ENCODE data around the gene UBB.
A peak's percentile ranks its signal among the peaks of the same experiment; 100 is the strongest.

UBB gene

DNA sequence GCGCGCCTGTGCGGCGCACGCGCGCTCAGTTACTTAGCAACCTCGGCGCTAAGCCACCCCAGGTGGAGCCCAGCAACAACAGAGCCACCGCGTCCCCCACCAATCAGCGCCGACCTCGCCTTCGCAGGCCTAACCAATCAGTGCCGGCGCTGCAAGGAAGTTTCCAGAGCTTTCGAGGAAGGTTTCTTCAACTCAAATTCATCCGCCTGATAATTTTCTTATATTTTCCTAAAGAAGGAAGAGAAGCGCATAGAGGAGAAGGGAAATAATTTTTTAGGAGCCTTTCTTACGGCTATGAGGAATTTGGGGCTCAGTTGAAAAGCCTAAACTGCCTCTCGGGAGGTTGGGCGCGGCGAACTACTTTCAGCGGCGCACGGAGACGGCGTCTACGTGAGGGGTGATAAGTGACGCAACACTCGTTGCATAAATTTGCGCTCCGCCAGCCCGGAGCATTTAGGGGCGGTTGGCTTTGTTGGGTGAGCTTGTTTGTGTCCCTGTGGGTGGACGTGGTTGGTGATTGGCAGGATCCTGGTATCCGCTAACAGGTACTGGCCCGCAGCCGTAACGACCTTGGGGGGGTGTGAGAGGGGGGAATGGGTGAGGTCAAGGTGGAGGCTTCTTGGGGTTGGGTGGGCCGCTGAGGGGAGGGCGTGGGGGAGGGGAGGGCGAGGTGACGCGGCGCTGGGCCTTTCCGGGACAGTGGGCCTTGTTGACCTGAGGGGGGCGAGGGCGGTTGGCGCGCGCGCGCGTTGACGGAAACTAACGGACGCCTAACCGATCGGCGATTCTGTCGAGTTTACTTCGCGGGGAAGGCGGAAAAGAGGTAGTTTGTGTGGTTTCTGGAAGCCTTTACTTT is at the start of gene UBB:
Gene UBB (plus strand): TSS at position 452 of the 856 bp plus-strand sequence. CDS start 817 bp downstream, outside the sequence.
- Histone ChIP-seq H2AFZ (ENCODE audit: low read depth, low read length) (peak within 1 kb of the TSS; percentile 99), H3K4me1 (ENCODE audit: insufficient read depth, low read length) (peaks cover 4% of the 10 kb centered on the region), H3K36me3 (ENCODE audit: insufficient read depth, low read length) (peaks cover 20% of the 10 kb centered on the region), H3K9me3 (ENCODE audit: low read length) (peaks cover 14% of the 10 kb centered on the region), H3K4me3 (ENCODE audit: low read length) (peak within 1 kb of the TSS; percentile 82), H3K27me3 (ENCODE audit: insufficient read depth, low read length) (no peaks in the 10 kb centered on the region)

- Histone ChIP-seq H3K4me3 (ENCODE audit: low read length) (no peak overlapping the region), H3K27me3 (ENCODE audit: insufficient read depth, low read length) (no peaks in the 10 kb centered on the region), H3K4me1 (ENCODE audit: insufficient read depth, low read length) (no peaks in the 10 kb centered on the region), H2AFZ (ENCODE audit: low read depth, low read length) (no peak overlapping the region), H3K9me3 (ENCODE audit: low read length) (no peaks in the 10 kb centered on the region), H3K36me3 (ENCODE audit: insufficient read depth, low read length) (peaks cover 8% of the 10 kb centered on the region)
These were observed 42.5 kb upstream of the UBB start for GRCh38 chr17:16338391-16338790.

DNA sequence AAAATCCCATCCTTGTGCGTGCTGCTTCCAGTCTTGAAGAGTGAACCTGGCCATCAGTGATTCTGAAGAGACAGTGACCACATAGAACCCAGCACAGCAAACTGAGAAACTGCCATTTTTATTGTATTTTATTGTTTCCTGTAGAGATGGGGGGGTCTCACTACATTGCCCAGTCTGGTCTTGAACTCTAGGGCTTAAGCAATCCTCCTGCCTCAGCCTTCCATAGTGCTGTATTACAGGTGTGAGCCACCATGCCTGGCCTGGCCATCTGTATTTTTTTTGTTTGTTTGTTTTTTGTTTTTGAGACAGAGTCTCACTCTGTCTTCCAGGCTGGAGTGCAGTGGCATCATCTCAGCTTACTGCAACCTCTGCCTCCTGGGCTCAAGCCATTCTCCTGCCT is 41.5 kb upstream of the UBB start:
- peaks cover 17% of the 10 kb centered on the region for H3K36me3 ChIP-seq (ENCODE audit: insufficient read depth, low read length)
- H3K9me3 ChIP-seq (ENCODE audit: low read length), result no peaks in the 10 kb centered on the region
- H2AFZ ChIP-seq (ENCODE audit: low read depth, low read length), result no peak overlapping the region
- no peaks in the 10 kb centered on the region for H3K4me1 ChIP-seq (ENCODE audit: insufficient read depth, low read length)
- H3K4me3 ChIP-seq (ENCODE audit: low read length), result no peak overlapping the region
- no peaks in the 10 kb centered on the region for H3K27me3 ChIP-seq (ENCODE audit: insufficient read depth, low read length)

DNA sequence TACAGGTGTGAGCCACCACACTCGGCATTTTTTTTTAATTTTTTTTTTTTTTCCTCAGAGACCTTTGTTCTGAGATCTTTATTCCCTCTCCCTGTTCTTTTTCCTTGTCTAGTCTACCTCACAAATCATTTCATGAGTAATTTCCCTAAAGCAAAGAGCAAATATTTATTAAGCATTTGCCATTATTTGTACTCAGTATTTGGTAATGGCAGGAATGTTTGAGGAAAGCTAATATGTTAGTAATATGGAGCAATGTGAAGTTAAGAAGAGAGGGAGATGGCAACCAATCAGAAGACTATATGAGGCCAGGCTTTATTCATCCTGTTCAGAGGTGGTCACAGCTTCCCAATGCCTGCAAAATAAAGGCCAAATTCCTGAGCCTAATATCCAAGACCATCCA is 40.9 kb upstream of the UBB start:
- no peaks in the 10 kb centered on the region for H3K4me1 ChIP-seq (ENCODE audit: insufficient read depth, low read length)
- no peak overlapping the region for H3K4me3 ChIP-seq (ENCODE audit: low read length)
- H3K36me3 ChIP-seq (ENCODE audit: insufficient read depth, low read length), result peaks cover 18% of the 10 kb centered on the region
- H3K9me3 ChIP-seq (ENCODE audit: low read length), result no peaks in the 10 kb centered on the region
- no peaks in the 10 kb centered on the region for H3K27me3 ChIP-seq (ENCODE audit: insufficient read depth, low read length)
- H2AFZ ChIP-seq (ENCODE audit: low read depth, low read length), result no peak overlapping the region

DNA sequence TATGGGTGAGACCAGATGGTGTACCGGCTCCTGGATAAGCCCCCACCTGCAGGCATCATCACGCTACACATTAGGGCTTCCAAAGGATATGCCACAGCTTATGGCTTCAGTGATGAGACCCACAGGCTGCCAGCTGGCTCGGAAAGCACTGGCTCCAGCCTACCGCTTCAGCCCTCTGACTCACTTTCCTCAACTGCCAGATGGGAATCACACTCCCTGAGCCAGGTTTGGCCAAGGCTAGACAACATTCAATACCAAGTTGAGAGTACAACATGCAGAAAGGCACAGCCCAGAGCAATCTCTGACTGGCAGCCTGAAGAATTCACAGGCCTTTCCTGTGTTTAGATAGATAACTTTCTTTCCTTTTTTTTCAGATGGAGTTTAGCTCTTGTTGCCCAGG is 37.9 kb upstream of the UBB start:
- H3K4me3 ChIP-seq (ENCODE audit: low read length), result no peak overlapping the region
- H3K9me3 ChIP-seq (ENCODE audit: low read length), result no peaks in the 10 kb centered on the region
- H3K27me3 ChIP-seq (ENCODE audit: insufficient read depth, low read length), result no peaks in the 10 kb centered on the region
- no peaks in the 10 kb centered on the region for H3K4me1 ChIP-seq (ENCODE audit: insufficient read depth, low read length)
- no peak overlapping the region for H2AFZ ChIP-seq (ENCODE audit: low read depth, low read length)
- H3K36me3 ChIP-seq (ENCODE audit: insufficient read depth, low read length), result peaks cover 28% of the 10 kb centered on the region

DNA sequence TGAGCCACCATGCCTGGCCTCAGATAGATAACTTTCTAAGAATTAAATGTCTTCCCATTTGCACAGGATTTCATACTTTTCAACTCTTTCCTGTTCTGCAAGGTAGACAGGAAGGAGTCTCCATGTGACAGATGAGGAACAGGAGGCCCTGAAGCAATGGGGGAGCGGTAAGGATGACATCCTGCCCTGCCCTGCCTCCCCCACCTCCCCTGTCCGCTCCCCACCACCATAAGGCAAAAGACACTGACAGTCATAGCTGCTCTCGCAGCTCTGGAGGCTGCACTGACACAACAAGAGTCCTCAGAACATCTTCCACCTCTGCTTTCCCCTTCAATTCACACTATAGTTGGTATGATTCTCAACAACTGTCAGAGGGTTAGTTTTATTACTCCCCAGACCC is 37.3 kb upstream of the UBB start:
- Histone ChIP-seq H3K36me3 (ENCODE audit: insufficient read depth, low read length) (peaks cover 32% of the 10 kb centered on the region), H3K4me1 (ENCODE audit: insufficient read depth, low read length) (no peaks in the 10 kb centered on the region), H3K9me3 (ENCODE audit: low read length) (no peaks in the 10 kb centered on the region), H3K27me3 (ENCODE audit: insufficient read depth, low read length) (no peaks in the 10 kb centered on the region), H3K4me3 (ENCODE audit: low read length) (no peak overlapping the region), H2AFZ (ENCODE audit: low read depth, low read length) (no peak overlapping the region)

DNA sequence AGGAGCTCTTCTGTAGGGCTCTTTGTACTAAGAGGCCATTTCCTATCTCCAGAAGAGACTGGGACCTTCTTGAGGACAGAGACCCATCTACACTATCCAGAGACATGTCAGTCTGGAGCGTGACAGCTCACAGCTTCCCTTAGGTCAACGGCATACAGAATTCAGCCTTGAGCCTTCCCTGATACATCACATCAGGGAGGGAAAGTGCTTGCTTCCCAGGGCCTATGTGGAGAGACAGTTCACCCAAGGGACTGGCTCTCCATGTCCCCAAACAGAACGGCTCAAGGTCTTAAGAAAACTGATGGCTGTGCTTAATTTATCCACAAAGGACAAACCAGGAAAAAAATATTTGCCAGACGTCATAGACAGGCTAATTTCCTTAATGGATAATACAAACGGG is 35.3 kb upstream of the UBB start:
- Histone ChIP-seq H2AFZ (ENCODE audit: low read depth, low read length) (no peak overlapping the region), H3K4me1 (ENCODE audit: insufficient read depth, low read length) (no peaks in the 10 kb centered on the region), H3K36me3 (ENCODE audit: insufficient read depth, low read length) (peaks cover 46% of the 10 kb centered on the region), H3K9me3 (ENCODE audit: low read length) (no peaks in the 10 kb centered on the region), H3K4me3 (ENCODE audit: low read length) (no peak overlapping the region), H3K27me3 (ENCODE audit: insufficient read depth, low read length) (no peaks in the 10 kb centered on the region)

- Histone ChIP-seq H3K36me3 (ENCODE audit: insufficient read depth, low read length) (peaks cover 46% of the 10 kb centered on the region), H3K4me3 (ENCODE audit: low read length) (no peak overlapping the region), H3K4me1 (ENCODE audit: insufficient read depth, low read length) (no peaks in the 10 kb centered on the region), H3K9me3 (ENCODE audit: low read length) (no peaks in the 10 kb centered on the region), H2AFZ (ENCODE audit: low read depth, low read length) (no peak overlapping the region), H3K27me3 (ENCODE audit: insufficient read depth, low read length) (no peaks in the 10 kb centered on the region)
These were observed 34.1 kb upstream of the UBB start for GRCh38 chr17:16346721-16347271.

- Histone ChIP-seq H3K4me1 (ENCODE audit: insufficient read depth, low read length) (no peaks in the 10 kb centered on the region), H2AFZ (ENCODE audit: low read depth, low read length) (no peak overlapping the region), H3K27me3 (ENCODE audit: insufficient read depth, low read length) (no peaks in the 10 kb centered on the region), H3K4me3 (ENCODE audit: low read length) (no peak overlapping the region), H3K36me3 (ENCODE audit: insufficient read depth, low read length) (peaks cover 36% of the 10 kb centered on the region), H3K9me3 (ENCODE audit: low read length) (peaks cover 2% of the 10 kb centered on the region)
These were observed 32.3 kb upstream of the UBB start for GRCh38 chr17:16348586-16348985.

DNA sequence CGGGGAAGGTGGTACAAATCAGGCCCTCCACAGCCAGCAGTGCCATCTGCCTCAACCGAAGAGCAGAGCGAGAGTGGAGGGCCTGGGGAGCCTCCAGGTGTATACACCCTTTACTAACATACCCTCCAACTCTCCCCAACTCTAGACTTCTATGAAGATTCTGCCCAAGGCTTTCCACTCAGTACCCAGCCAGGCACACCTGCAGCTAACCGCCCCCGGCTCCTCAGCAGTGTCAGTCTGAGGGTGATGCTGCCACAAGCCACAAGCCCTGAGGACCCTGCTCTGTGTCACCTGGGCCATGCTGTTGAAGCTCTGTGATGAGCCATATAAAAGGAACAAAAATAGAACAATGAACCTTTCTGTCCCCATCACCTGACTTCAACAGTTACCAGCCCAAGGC is 31.5 kb upstream of the UBB start:
- Histone ChIP-seq H3K4me3 (ENCODE audit: low read length) (no peak overlapping the region), H2AFZ (ENCODE audit: low read depth, low read length) (no peak overlapping the region), H3K9me3 (ENCODE audit: low read length) (peaks cover 6% of the 10 kb centered on the region), H3K4me1 (ENCODE audit: insufficient read depth, low read length) (no peaks in the 10 kb centered on the region), H3K36me3 (ENCODE audit: insufficient read depth, low read length) (peaks cover 29% of the 10 kb centered on the region), H3K27me3 (ENCODE audit: insufficient read depth, low read length) (no peaks in the 10 kb centered on the region)

DNA sequence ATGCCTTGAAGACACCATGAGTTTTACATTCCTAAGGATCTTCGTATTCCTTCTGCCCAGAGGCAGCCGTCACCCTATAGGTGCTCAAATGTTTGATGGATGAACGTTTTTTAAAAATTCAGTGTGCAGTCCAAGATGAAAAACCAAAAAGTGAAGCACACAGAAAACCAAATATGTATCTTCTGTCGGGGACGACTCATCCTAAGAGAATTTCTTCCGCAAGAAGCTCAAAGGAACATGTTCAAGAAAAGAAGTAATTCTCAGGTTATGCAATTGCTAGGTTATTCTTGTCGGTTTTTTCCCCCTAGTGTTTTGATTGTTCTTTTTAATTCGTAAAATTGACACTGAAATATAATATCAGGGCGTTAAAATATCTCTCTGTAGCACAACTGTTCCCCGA is 29.1 kb upstream of the UBB start:
- H3K9me3 ChIP-seq (ENCODE audit: low read length), result peaks cover 6% of the 10 kb centered on the region
- H2AFZ ChIP-seq (ENCODE audit: low read depth, low read length), result peak overlapping the region; percentile 17
- no peaks in the 10 kb centered on the region for H3K27me3 ChIP-seq (ENCODE audit: insufficient read depth, low read length)
- peak overlapping the region; percentile 60 for H3K4me3 ChIP-seq (ENCODE audit: low read length)
- H3K36me3 ChIP-seq (ENCODE audit: insufficient read depth, low read length), result peaks cover 25% of the 10 kb centered on the region
- H3K4me1 ChIP-seq (ENCODE audit: insufficient read depth, low read length), result no peaks in the 10 kb centered on the region

DNA sequence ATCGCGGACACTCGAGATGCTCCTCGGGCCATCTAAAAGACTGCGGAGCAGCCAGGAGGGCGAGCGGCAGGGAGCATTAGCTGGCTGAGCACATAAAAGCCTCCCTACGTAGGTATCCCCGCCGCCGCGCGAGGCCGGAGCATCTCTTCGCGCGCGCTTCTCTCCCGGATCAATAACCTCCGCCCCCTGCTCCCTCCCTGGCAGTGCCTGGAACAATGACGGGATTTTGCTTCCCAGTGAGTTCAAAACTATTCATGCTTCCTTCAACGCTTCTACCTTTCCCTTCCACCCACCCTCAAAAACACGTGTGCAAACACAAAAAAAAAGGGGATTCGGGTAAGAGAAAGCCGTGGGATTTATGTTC is 28.6 kb upstream of the UBB start:
- peaks cover 6% of the 10 kb centered on the region for H3K9me3 ChIP-seq (ENCODE audit: low read length)
- H3K27me3 ChIP-seq (ENCODE audit: insufficient read depth, low read length), result no peaks in the 10 kb centered on the region
- peaks cover 22% of the 10 kb centered on the region for H3K36me3 ChIP-seq (ENCODE audit: insufficient read depth, low read length)
- H3K4me3 ChIP-seq (ENCODE audit: low read length), result peak overlapping the region; percentile 60
- H3K4me1 ChIP-seq (ENCODE audit: insufficient read depth, low read length), result no peaks in the 10 kb centered on the region
- H2AFZ ChIP-seq (ENCODE audit: low read depth, low read length), result peak overlapping the region; percentile 17

GRCh38 chr17:16352667-16353316 is 28.1 kb upstream of the UBB start:
- Histone ChIP-seq H3K4me3 (ENCODE audit: low read length) (peak overlapping the region; percentile 60), H3K36me3 (ENCODE audit: insufficient read depth, low read length) (peaks cover 19% of the 10 kb centered on the region), H3K9me3 (ENCODE audit: low read length) (peaks cover 6% of the 10 kb centered on the region), H3K4me1 (ENCODE audit: insufficient read depth, low read length) (no peaks in the 10 kb centered on the region), H3K27me3 (ENCODE audit: insufficient read depth, low read length) (no peaks in the 10 kb centered on the region), H2AFZ (ENCODE audit: low read depth, low read length) (peak overlapping the region; percentile 17)

Data from neuron (in vitro differentiated cells).